ENCODE data around the gene ZNF862. TPM values are rescaled to one million over a fixed set of nuclear protein-coding genes. Genes with fewer than 3 reads are reported as not detected.

The ZNF862 gene
- total RNA-seq, 2 experiments from 2014 or later = 21.5 to 24.9 TPM

GRCh38 chr7:149799397-149800168, 38.6 kb upstream of the ZNF862 start:
- H3K4me3 Mint-ChIP-seq = no peak overlapping the region
- H3K36me3 Mint-ChIP-seq (ENCODE audit: low read depth) = no peaks in the 10 kb centered on the region
- peak; percentile 65 for DNase-seq
- POLR2A ChIA-PET = no interaction called here
- no peaks in the 10 kb centered on the region for H3K4me1 Mint-ChIP-seq (ENCODE audit: low read depth)
- no peaks in the 10 kb centered on the region for H3K9me3 Mint-ChIP-seq (ENCODE audit: insufficient read depth)
- CTCF ChIA-PET = interaction anchor here (1.1 to 1.6 kb wide), 6 partner anchors 29 to 137 kb away, joined by 3 to 9 read pairs (median 4); no protein-coding TSS in a partner anchor
- no peak overlapping the region for H3K27ac Mint-ChIP-seq
- ATAC-seq = peak; percentile 58
- no peaks in the 10 kb centered on the region for H3K27me3 Mint-ChIP-seq (ENCODE audit: low read depth)

GRCh38 chr7:149800169-149800555, 38.0 kb upstream of the ZNF862 start:
- DNase-seq = no peak
- POLR2A ChIA-PET = no interaction called here
- Mint-ChIP-seq H3K9me3 (ENCODE audit: insufficient read depth) (no peaks in the 10 kb centered on the region), H3K27ac (no peak overlapping the region), H3K27me3 (ENCODE audit: low read depth) (no peaks in the 10 kb centered on the region), H3K36me3 (ENCODE audit: low read depth) (no peaks in the 10 kb centered on the region), H3K4me1 (ENCODE audit: low read depth) (no peaks in the 10 kb centered on the region), H3K4me3 (no peak overlapping the region)
- ATAC-seq = no peak
- CTCF ChIA-PET = interaction anchor here (1.1 to 1.6 kb wide), 5 partner anchors 30 to 137 kb away, joined by 3 to 9 read pairs (median 3); no protein-coding TSS in a partner anchor

GRCh38 chr7:149801002-149801566, 37.1 kb upstream of the ZNF862 start:
- Mint-ChIP-seq H3K4me3 (no peak overlapping the region), H3K4me1 (ENCODE audit: low read depth) (no peaks in the 10 kb centered on the region), H3K9me3 (ENCODE audit: insufficient read depth) (no peaks in the 10 kb centered on the region), H3K27me3 (ENCODE audit: low read depth) (no peaks in the 10 kb centered on the region), H3K36me3 (ENCODE audit: low read depth) (no peaks in the 10 kb centered on the region), H3K27ac (no peak overlapping the region)
- DNase-seq = no peak
- no peak for ATAC-seq
- POLR2A ChIA-PET = no interaction called here
- CTCF ChIA-PET = interaction anchor here (1.4 kb wide), 1 partner anchor 138 kb away, joined by 9 read pairs; no protein-coding TSS in a partner anchor

- Mint-ChIP-seq H3K36me3 (ENCODE audit: low read depth) (no peaks in the 10 kb centered on the region), H3K9me3 (ENCODE audit: insufficient read depth) (no peaks in the 10 kb centered on the region), H3K4me1 (ENCODE audit: low read depth) (no peaks in the 10 kb centered on the region), H3K27me3 (ENCODE audit: low read depth) (no peaks in the 10 kb centered on the region), H3K27ac (no peak overlapping the region), H3K4me3 (no peak overlapping the region)
- DNase-seq (no peak), ATAC-seq (no peak)
- CTCF ChIA-PET = no interaction called here
- POLR2A ChIA-PET = no interaction called here
These were observed 36.4 kb upstream of the ZNF862 start for GRCh38 chr7:149801816-149802215.

- H3K9me3 Mint-ChIP-seq (ENCODE audit: insufficient read depth) = no peaks in the 10 kb centered on the region
- no peaks in the 10 kb centered on the region for H3K36me3 Mint-ChIP-seq (ENCODE audit: low read depth)
- ATAC-seq = no peak
- H3K27ac Mint-ChIP-seq = no peak overlapping the region
- H3K4me1 Mint-ChIP-seq (ENCODE audit: low read depth) = no peaks in the 10 kb centered on the region
- ChIA-PET CTCF (no interaction called here), POLR2A (no interaction called here)
- H3K4me3 Mint-ChIP-seq = no peak overlapping the region
- no peaks in the 10 kb centered on the region for H3K27me3 Mint-ChIP-seq (ENCODE audit: low read depth)
- no peak for DNase-seq
These were observed 35.2 kb upstream of the ZNF862 start for GRCh38 chr7:149802966-149803365.

- Mint-ChIP-seq H3K4me3 (no peak overlapping the region), H3K9me3 (ENCODE audit: insufficient read depth) (no peaks in the 10 kb centered on the region), H3K27me3 (ENCODE audit: low read depth) (no peaks in the 10 kb centered on the region), H3K27ac (no peak overlapping the region), H3K36me3 (ENCODE audit: low read depth) (no peaks in the 10 kb centered on the region), H3K4me1 (ENCODE audit: low read depth) (no peaks in the 10 kb centered on the region)
- ChIA-PET POLR2A (no interaction called here), CTCF (no interaction called here)
- no peak for ATAC-seq
- DNase-seq = no peak
These were observed 34.6 kb upstream of the ZNF862 start for GRCh38 chr7:149803551-149804074.

- no peak overlapping the region for H3K4me3 Mint-ChIP-seq
- CTCF ChIA-PET = no interaction called here
- no peaks in the 10 kb centered on the region for H3K4me1 Mint-ChIP-seq (ENCODE audit: low read depth)
- no peak for DNase-seq
- H3K27ac Mint-ChIP-seq = no peak overlapping the region
- POLR2A ChIA-PET = no interaction called here
- H3K9me3 Mint-ChIP-seq (ENCODE audit: insufficient read depth) = no peaks in the 10 kb centered on the region
- no peak for ATAC-seq
- no peaks in the 10 kb centered on the region for H3K27me3 Mint-ChIP-seq (ENCODE audit: low read depth)
- no peaks in the 10 kb centered on the region for H3K36me3 Mint-ChIP-seq (ENCODE audit: low read depth)
These were observed 34.1 kb upstream of the ZNF862 start for GRCh38 chr7:149804106-149804505.

- ATAC-seq = no peak
- POLR2A ChIA-PET = no interaction called here
- Mint-ChIP-seq H3K4me1 (ENCODE audit: low read depth) (no peaks in the 10 kb centered on the region), H3K27ac (no peak overlapping the region), H3K36me3 (ENCODE audit: low read depth) (no peaks in the 10 kb centered on the region), H3K4me3 (no peak overlapping the region), H3K9me3 (ENCODE audit: insufficient read depth) (no peaks in the 10 kb centered on the region), H3K27me3 (ENCODE audit: low read depth) (no peaks in the 10 kb centered on the region)
- no peak for DNase-seq
- CTCF ChIA-PET = interaction anchor here (0.8 to 1.6 kb wide), 4 partner anchors 18 to 169 kb away, joined by 3 to 6 read pairs (median 4); no protein-coding TSS in a partner anchor
These were observed 31.4 kb upstream of the ZNF862 start for GRCh38 chr7:149806726-149807125.

GRCh38 chr7:149808311-149808710, 29.9 kb upstream of the ZNF862 start:
- Mint-ChIP-seq H3K9me3 (ENCODE audit: insufficient read depth) (no peaks in the 10 kb centered on the region), H3K4me1 (ENCODE audit: low read depth) (no peaks in the 10 kb centered on the region), H3K27ac (no peak overlapping the region), H3K36me3 (ENCODE audit: low read depth) (no peaks in the 10 kb centered on the region), H3K27me3 (ENCODE audit: low read depth) (no peaks in the 10 kb centered on the region), H3K4me3 (no peak overlapping the region)
- DNase-seq (no peak), ATAC-seq (no peak)
- ChIA-PET CTCF (interaction anchor here (1.2 to 1.6 kb wide), 2 partner anchors 62 to 75 kb away, joined by 3 to 6 read pairs; no protein-coding TSS in a partner anchor), POLR2A (no interaction called here)

GRCh38 chr7:149809215-149809614, 29.0 kb upstream of the ZNF862 start:
- no peak overlapping the region for H3K27ac Mint-ChIP-seq
- no peak for DNase-seq
- ATAC-seq = no peak
- CTCF ChIA-PET = no interaction called here
- POLR2A ChIA-PET = no interaction called here
- no peaks in the 10 kb centered on the region for H3K27me3 Mint-ChIP-seq (ENCODE audit: low read depth)
- no peaks in the 10 kb centered on the region for H3K9me3 Mint-ChIP-seq (ENCODE audit: insufficient read depth)
- no peak overlapping the region for H3K4me3 Mint-ChIP-seq
- no peaks in the 10 kb centered on the region for H3K36me3 Mint-ChIP-seq (ENCODE audit: low read depth)
- no peaks in the 10 kb centered on the region for H3K4me1 Mint-ChIP-seq (ENCODE audit: low read depth)

- DNase-seq (no peak), ATAC-seq (no peak)
- Mint-ChIP-seq H3K9me3 (ENCODE audit: insufficient read depth) (no peaks in the 10 kb centered on the region), H3K36me3 (ENCODE audit: low read depth) (no peaks in the 10 kb centered on the region), H3K27me3 (ENCODE audit: low read depth) (no peaks in the 10 kb centered on the region), H3K4me3 (no peak overlapping the region), H3K4me1 (ENCODE audit: low read depth) (no peaks in the 10 kb centered on the region), H3K27ac (no peak overlapping the region)
- POLR2A ChIA-PET = no interaction called here
- CTCF ChIA-PET = no interaction called here
These were observed 27.0 kb upstream of the ZNF862 start for GRCh38 chr7:149811221-149811620.

- Mint-ChIP-seq H3K9me3 (ENCODE audit: insufficient read depth) (no peaks in the 10 kb centered on the region), H3K4me1 (ENCODE audit: low read depth) (no peaks in the 10 kb centered on the region), H3K27ac (no peak overlapping the region), H3K27me3 (ENCODE audit: low read depth) (no peaks in the 10 kb centered on the region), H3K36me3 (ENCODE audit: low read depth) (no peaks in the 10 kb centered on the region), H3K4me3 (no peak overlapping the region)
- ChIA-PET CTCF (no interaction called here), POLR2A (no interaction called here)
- no peak for ATAC-seq
- no peak for DNase-seq
These were observed 26.2 kb upstream of the ZNF862 start for GRCh38 chr7:149811831-149812490.

Measured in activated CD8-positive, alpha-beta T cell treated with anti-CD3 and anti-CD28 coated beads, Interleukin-2, amount 10 ng/mL, durations not matched to agents 7 days and 5 days (primary cell).